HEK293 (cell line): ENCODE results near the gene NFIC.

Experiments used
- CTCF ChIA-PET: fragments of 350-600 bp; formaldehyde crosslinking; extraction: SDS; loops from one replicate; lab custom pipeline; 2021; ENCODE audit warnings: antibody characterized with exemption; lab: Yijun Ruan, JAX
- POLR2A ChIA-PET: fragments of 300-600 bp; formaldehyde crosslinking; extraction: SDS; loops from one replicate; lab custom pipeline; 2020; ENCODE audit warnings: antibody characterized with exemption, inconsistent platforms; lab: Yijun Ruan, JAX
- H3K27ac ChIP-seq: fragments of 200-500 bp; sonication (Bioruptor generic); 2 replicates; pipeline ENCODE4 v1.5.1; 2014; ENCODE audit warnings: low read depth, low read length, control low read depth, inconsistent platforms; ENCODE audit errors: extremely low read depth
- H3K36me3 ChIP-seq, 2 experiments: fragments of 200-500 bp in 1 of 2; sonication (Bioruptor generic) in 1 of 2; 1 replicate in 1 of 2; 2 replicates in 1 of 2; pipeline ENCODE4 v1.5.1; 2014 to 2017; ENCODE audit warnings: inconsistent platforms in 2 of 2, low read length in 2 of 2; ENCODE audit not compliant: control insufficient read depth in 2 of 2, insufficient read depth in 1 of 2
- H3K4me1 ChIP-seq: fragments of 200-500 bp; sonication (Bioruptor generic); 2 replicates; pipeline ENCODE4 v1.5.1; 2014; ENCODE audit warnings: mild to moderate bottlenecking, low read length, inconsistent platforms; ENCODE audit not compliant: control insufficient read depth, insufficient read depth
- H3K4me3 ChIP-seq: 2 replicates; pipeline ENCODE4 v1.5.1; 2011; ENCODE audit warnings: low read depth, mild to moderate bottlenecking, control low read depth, low read length, moderate library complexity
- H3K9me3 ChIP-seq: fragments of 200-500 bp; sonication (Bioruptor generic); 2 replicates; pipeline ENCODE4 v1.5.1; 2014; ENCODE audit warnings: low read depth, low read length, inconsistent platforms; ENCODE audit not compliant: control insufficient read depth, insufficient read depth
- PBX3 ChIP-seq: sonication (generic); formaldehyde crosslinking; IDR thresholded peaks from 2 replicates; pipeline ENCODE4 v1.8.1; 2022; ENCODE audit warnings: mild to moderate bottlenecking, moderate library complexity, missing genetic modification reagents
- YY1 ChIP-seq: fragments of 450-650 bp; formaldehyde crosslinking; IDR thresholded peaks from 2 replicates; pipeline ENCODE4 v1.5.1; 2018; ENCODE audit warnings: missing biosample characterization, missing genetic modification characterization
- ZBTB48 ChIP-seq: fragments of 450-650 bp; formaldehyde crosslinking; IDR thresholded peaks from 2 replicates; pipeline ENCODE4 v1.5.1; 2016; ENCODE audit warnings: missing biosample characterization, missing genetic modification characterization
- ZBTB8A ChIP-seq: fragments of 450-650 bp; formaldehyde crosslinking; IDR thresholded peaks from 2 replicates; pipeline ENCODE4 v1.5.1; 2016; ENCODE audit warnings: missing biosample characterization, missing genetic modification characterization
- ZFP69B ChIP-seq: fragments of 450-650 bp; formaldehyde crosslinking; IDR thresholded peaks from 2 replicates; pipeline ENCODE4 v1.5.1; 2016; ENCODE audit warnings: missing biosample characterization, missing genetic modification characterization
- ZNF112 ChIP-seq: fragments of 450-650 bp; formaldehyde crosslinking; IDR thresholded peaks from 2 replicates; pipeline ENCODE4 v1.5.0; 2017; ENCODE audit warnings: missing biosample characterization, missing genetic modification characterization
- ZNF140 ChIP-seq: fragments of 450-650 bp; formaldehyde crosslinking; IDR thresholded peaks from 2 replicates; pipeline ENCODE4 v1.5.1; 2016; ENCODE audit warnings: missing biosample characterization, missing genetic modification characterization
- ZNF184 ChIP-seq: fragments of 450-650 bp; IDR thresholded peaks from 2 replicates; pipeline ENCODE4 v1.5.1; 2018; ENCODE audit warnings: missing biosample characterization, mild to moderate bottlenecking, missing genetic modification characterization
- ZNF23 ChIP-seq: fragments of 450-650 bp; formaldehyde crosslinking; IDR thresholded peaks from 2 replicates; pipeline ENCODE4 v1.5.1; 2016; ENCODE audit warnings: missing biosample characterization, missing genetic modification characterization, borderline replicate concordance
- ZNF280C ChIP-seq: fragments of 450-650 bp; formaldehyde crosslinking; IDR thresholded peaks from 2 replicates; pipeline ENCODE4 v1.5.1; 2016; ENCODE audit warnings: missing biosample characterization, missing genetic modification characterization
- ZNF514 ChIP-seq: fragments of 450-650 bp; formaldehyde crosslinking; IDR thresholded peaks from 2 replicates; pipeline ENCODE4 v1.5.1; 2016; ENCODE audit warnings: missing biosample characterization, missing genetic modification characterization
- ZNF530 ChIP-seq: fragments of 450-650 bp; formaldehyde crosslinking; IDR thresholded peaks from 2 replicates; pipeline ENCODE4 v1.5.1; 2016; ENCODE audit warnings: low read depth, missing biosample characterization, missing genetic modification characterization
- ZNF560 ChIP-seq: fragments of 450-650 bp; formaldehyde crosslinking; IDR thresholded peaks from 2 replicates; pipeline ENCODE4 v1.5.1; 2017; ENCODE audit warnings: missing biosample characterization, missing genetic modification characterization, borderline replicate concordance
- ZNF596 ChIP-seq: fragments of 450-650 bp; IDR thresholded peaks from 2 replicates; pipeline ENCODE4 v1.5.0; 2018; ENCODE audit warnings: missing biosample characterization, mild to moderate bottlenecking, missing genetic modification characterization, moderate library complexity
- ZNF76 ChIP-seq: fragments of 450-650 bp; formaldehyde crosslinking; IDR thresholded peaks from 2 replicates; pipeline ENCODE4; 2016; ENCODE audit warnings: low read depth, missing biosample characterization, missing genetic modification characterization, borderline replicate concordance
- ZSCAN16 ChIP-seq: fragments of 450-650 bp; formaldehyde crosslinking; IDR thresholded peaks from 2 replicates; pipeline ENCODE4 v1.5.1; 2016; ENCODE audit warnings: missing biosample characterization, missing genetic modification characterization
- ZSCAN30 ChIP-seq: fragments of 450-650 bp; IDR thresholded peaks from 2 replicates; pipeline ENCODE4 v1.5.1; 2018; ENCODE audit warnings: missing biosample characterization, mild to moderate bottlenecking, missing genetic modification characterization, moderate library complexity
- TF ChIP-seq, protein P1 (sequence below): fragments of 450-650 bp; formaldehyde crosslinking; IDR thresholded peaks from 2 replicates; pipeline ENCODE4 v1.5.1; 2016; ENCODE audit warnings: missing biosample characterization, missing genetic modification characterization
- TF ChIP-seq, protein P2 (sequence below): fragments of 450-650 bp; formaldehyde crosslinking; IDR thresholded peaks from 2 replicates; pipeline ENCODE4 v1.5.1; 2016; ENCODE audit warnings: missing biosample characterization, missing genetic modification characterization, low read depth
- TF ChIP-seq, protein P3 (sequence below): IDR thresholded peaks from 2 replicates; pipeline ENCODE4 v1.6.1; 2011; ENCODE audit warnings: mild to moderate bottlenecking, low read depth, low read length, borderline replicate concordance
- TF ChIP-seq, protein P4 (sequence below): fragments of 450-650 bp; formaldehyde crosslinking; IDR thresholded peaks from 2 replicates; pipeline ENCODE4 v1.5.1; 2017; ENCODE audit warnings: missing biosample characterization, mild to moderate bottlenecking, missing genetic modification characterization, moderate library complexity
- TF ChIP-seq, protein P5 (sequence below): fragments of 450-650 bp; formaldehyde crosslinking; IDR thresholded peaks from 2 replicates; pipeline ENCODE4 v1.5.1; 2016; ENCODE audit warnings: missing biosample characterization, missing genetic modification characterization

Gene NFIC

DNA sequence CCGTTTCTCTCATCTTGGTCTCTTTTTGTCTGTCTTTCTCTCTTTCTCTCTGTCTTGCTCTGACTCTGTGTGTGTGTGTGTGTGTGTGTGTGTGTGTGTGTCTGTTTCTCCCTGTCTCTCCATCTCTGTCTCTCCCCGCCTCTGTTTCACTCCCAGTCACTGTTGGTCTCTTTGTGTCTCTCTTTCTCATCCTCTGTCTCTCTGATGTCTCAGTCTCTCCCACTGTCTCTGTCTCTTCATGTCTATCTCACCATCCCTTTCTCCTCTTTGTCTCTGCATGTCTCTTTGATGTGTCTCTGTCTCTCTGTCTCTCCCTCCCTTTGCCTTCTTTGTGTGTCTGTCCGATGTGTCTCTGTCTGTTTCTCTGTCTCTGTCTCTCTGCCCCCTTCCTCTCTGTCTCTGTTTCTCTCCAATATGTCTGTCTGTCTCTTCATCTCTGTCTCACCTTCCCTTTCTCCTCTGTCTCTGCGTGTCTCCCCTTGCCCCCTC is 2.5 kb downstream of the NFIC start (continued):
- no peak for TF ChIP-seq ZSCAN30 (tag by site-specific recombination)
- TF ChIP-seq, protein P1, sequence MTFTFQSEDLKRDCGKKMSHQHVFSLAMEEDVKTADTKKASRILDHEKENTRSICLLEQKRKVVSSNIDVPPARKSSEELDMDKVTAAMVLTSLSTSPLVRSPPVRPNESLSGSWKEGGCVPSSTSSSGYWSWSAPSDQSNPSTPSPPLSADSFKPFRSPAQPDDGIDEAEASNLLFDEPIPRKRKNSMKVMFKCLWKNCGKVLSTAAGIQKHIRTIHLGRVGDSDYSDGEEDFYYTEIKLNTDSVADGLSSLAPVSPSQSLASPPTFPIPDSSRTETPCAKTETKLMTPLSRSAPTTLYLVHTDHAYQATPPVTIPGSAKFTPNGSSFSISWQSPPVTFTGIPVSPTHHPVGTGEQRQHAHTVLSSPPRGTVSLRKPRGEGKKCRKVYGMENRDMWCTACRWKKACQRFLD (tag by site-specific recombination): no peak
- TF ChIP-seq, all 188 proteins: peak for 18

- CTCF ChIA-PET: interaction anchor here (0.6 to 0.7 kb wide), 3 partner anchors 60 to 223 kb away, joined by 3 to 4 read pairs (median 3); no protein-coding TSS in a partner anchor
- Histone ChIP-seq H3K4me1 (no peaks in the 10 kb centered on the region; the same call in 1 of the 2 replicates), H3K27ac (no peak overlapping the region), H3K9me3 (no peaks in the 10 kb centered on the region), H3K36me3 (peaks cover 0 to 3% of the 10 kb centered on the region in 2 experiments; a peak in 1 of 3 replicates), H3K4me3 (no peak overlapping the region)
- POLR2A ChIA-PET: interaction anchor here (0.6 kb wide), 1 partner anchor 104 kb away, joined by 3 read pairs; no protein-coding TSS in a partner anchor
- TF ChIP-seq ZFP69B (tag by site-specific recombination) (no peak), ZNF596 (tag by site-specific recombination) (peak; percentile 70; the same call in 1 of the 2 replicates), ZNF560 (tag by site-specific recombination) (no peak), ZNF514 (tag by site-specific recombination) (no peak), ZNF530 (tag by site-specific recombination) (no peak), YY1 (tag by site-specific recombination) (no peak), ZNF280C (tag by site-specific recombination) (no peak), ZNF140 (tag by site-specific recombination) (no peak), ZNF184 (tag by site-specific recombination) (no peak), ZNF23 (tag by site-specific recombination) (no peak), ZSCAN16 (tag by site-specific recombination) (no peak), PBX3 (CRISPR knock-in tag) (no peak), ZBTB8A (no peak), ZNF76 (tag by site-specific recombination) (no peak; the same call in 1 of the 2 replicates), ZNF112 (tag by site-specific recombination) (no peak), ZBTB48 (no peak)
- TF ChIP-seq, protein P2, sequence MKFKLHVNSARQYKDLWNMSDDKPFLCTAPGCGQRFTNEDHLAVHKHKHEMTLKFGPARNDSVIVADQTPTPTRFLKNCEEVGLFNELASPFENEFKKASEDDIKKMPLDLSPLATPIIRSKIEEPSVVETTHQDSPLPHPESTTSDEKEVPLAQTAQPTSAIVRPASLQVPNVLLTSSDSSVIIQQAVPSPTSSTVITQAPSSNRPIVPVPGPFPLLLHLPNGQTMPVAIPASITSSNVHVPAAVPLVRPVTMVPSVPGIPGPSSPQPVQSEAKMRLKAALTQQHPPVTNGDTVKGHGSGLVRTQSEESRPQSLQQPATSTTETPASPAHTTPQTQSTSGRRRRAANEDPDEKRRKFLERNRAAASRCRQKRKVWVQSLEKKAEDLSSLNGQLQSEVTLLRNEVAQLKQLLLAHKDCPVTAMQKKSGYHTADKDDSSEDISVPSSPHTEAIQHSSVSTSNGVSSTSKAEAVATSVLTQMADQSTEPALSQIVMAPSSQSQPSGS (tag by site-specific recombination): no peak
- TF ChIP-seq, protein P3, sequence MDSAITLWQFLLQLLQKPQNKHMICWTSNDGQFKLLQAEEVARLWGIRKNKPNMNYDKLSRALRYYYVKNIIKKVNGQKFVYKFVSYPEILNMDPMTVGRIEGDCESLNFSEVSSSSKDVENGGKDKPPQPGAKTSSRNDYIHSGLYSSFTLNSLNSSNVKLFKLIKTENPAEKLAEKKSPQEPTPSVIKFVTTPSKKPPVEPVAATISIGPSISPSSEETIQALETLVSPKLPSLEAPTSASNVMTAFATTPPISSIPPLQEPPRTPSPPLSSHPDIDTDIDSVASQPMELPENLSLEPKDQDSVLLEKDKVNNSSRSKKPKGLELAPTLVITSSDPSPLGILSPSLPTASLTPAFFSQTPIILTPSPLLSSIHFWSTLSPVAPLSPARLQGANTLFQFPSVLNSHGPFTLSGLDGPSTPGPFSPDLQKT: no peak
- TF ChIP-seq, protein P4, sequence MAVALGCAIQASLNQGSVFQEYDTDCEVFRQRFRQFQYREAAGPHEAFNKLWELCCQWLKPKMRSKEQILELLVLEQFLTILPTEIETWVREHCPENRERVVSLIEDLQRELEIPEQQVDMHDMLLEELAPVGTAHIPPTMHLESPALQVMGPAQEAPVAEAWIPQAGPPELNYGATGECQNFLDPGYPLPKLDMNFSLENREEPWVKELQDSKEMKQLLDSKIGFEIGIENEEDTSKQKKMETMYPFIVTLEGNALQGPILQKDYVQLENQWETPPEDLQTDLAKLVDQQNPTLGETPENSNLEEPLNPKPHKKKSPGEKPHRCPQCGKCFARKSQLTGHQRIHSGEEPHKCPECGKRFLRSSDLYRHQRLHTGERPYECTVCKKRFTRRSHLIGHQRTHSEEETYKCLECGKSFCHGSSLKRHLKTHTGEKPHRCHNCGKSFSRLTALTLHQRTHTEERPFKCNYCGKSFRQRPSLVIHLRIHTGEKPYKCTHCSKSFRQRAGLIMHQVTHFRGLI (tag by site-specific recombination): peak; percentile 67
- TF ChIP-seq, protein P5, sequence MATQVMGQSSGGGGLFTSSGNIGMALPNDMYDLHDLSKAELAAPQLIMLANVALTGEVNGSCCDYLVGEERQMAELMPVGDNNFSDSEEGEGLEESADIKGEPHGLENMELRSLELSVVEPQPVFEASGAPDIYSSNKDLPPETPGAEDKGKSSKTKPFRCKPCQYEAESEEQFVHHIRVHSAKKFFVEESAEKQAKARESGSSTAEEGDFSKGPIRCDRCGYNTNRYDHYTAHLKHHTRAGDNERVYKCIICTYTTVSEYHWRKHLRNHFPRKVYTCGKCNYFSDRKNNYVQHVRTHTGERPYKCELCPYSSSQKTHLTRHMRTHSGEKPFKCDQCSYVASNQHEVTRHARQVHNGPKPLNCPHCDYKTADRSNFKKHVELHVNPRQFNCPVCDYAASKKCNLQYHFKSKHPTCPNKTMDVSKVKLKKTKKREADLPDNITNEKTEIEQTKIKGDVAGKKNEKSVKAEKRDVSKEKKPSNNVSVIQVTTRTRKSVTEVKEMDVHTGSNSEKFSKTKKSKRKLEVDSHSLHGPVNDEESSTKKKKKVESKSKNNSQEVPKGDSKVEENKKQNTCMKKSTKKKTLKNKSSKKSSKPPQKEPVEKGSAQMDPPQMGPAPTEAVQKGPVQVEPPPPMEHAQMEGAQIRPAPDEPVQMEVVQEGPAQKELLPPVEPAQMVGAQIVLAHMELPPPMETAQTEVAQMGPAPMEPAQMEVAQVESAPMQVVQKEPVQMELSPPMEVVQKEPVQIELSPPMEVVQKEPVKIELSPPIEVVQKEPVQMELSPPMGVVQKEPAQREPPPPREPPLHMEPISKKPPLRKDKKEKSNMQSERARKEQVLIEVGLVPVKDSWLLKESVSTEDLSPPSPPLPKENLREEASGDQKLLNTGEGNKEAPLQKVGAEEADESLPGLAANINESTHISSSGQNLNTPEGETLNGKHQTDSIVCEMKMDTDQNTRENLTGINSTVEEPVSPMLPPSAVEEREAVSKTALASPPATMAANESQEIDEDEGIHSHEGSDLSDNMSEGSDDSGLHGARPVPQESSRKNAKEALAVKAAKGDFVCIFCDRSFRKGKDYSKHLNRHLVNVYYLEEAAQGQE (tag by site-specific recombination): no peak
Measured at GRCh38 chr19:3369337-3370213, 3.2 kb downstream of the NFIC start.
